ENCODE measurements around the gene ZFPM1. TPM values are rescaled to one million over a fixed set of nuclear protein-coding genes. Genes with fewer than 3 reads are reported as not detected.

ZFPM1 gene
- total and polyA plus RNA-seq, 2 experiments from 2014 or later = 0.53 to 2.2 TPM

- TF ChIP-seq, protein P1, sequence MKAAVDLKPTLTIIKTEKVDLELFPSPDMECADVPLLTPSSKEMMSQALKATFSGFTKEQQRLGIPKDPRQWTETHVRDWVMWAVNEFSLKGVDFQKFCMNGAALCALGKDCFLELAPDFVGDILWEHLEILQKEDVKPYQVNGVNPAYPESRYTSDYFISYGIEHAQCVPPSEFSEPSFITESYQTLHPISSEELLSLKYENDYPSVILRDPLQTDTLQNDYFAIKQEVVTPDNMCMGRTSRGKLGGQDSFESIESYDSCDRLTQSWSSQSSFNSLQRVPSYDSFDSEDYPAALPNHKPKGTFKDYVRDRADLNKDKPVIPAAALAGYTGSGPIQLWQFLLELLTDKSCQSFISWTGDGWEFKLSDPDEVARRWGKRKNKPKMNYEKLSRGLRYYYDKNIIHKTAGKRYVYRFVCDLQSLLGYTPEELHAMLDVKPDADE (IDR thresholded peaks at IDR 0.05) = no peak
- TF ChIP-seq EZH2phosphoT487 (IDR thresholded peaks at IDR 0.05; ENCODE audit: unreplicated experiment) = no peak
- no peak for TF ChIP-seq JUNB (IDR thresholded peaks at IDR 0.05; ENCODE audit: unreplicated experiment)
- TF ChIP-seq CREB1 (CRISPR knock-in tag; IDR thresholded peaks at IDR 0.05; ENCODE audit: low read depth) = no peak
- TF ChIP-seq EZH2 (IDR thresholded peaks at IDR 0.05; ENCODE audit: low read depth, unreplicated experiment) = no peak
- no peak for TF ChIP-seq POLR2AphosphoS5 (IDR thresholded peaks at IDR 0.05; ENCODE audit: low read depth)
- TF ChIP-seq, protein P2, sequence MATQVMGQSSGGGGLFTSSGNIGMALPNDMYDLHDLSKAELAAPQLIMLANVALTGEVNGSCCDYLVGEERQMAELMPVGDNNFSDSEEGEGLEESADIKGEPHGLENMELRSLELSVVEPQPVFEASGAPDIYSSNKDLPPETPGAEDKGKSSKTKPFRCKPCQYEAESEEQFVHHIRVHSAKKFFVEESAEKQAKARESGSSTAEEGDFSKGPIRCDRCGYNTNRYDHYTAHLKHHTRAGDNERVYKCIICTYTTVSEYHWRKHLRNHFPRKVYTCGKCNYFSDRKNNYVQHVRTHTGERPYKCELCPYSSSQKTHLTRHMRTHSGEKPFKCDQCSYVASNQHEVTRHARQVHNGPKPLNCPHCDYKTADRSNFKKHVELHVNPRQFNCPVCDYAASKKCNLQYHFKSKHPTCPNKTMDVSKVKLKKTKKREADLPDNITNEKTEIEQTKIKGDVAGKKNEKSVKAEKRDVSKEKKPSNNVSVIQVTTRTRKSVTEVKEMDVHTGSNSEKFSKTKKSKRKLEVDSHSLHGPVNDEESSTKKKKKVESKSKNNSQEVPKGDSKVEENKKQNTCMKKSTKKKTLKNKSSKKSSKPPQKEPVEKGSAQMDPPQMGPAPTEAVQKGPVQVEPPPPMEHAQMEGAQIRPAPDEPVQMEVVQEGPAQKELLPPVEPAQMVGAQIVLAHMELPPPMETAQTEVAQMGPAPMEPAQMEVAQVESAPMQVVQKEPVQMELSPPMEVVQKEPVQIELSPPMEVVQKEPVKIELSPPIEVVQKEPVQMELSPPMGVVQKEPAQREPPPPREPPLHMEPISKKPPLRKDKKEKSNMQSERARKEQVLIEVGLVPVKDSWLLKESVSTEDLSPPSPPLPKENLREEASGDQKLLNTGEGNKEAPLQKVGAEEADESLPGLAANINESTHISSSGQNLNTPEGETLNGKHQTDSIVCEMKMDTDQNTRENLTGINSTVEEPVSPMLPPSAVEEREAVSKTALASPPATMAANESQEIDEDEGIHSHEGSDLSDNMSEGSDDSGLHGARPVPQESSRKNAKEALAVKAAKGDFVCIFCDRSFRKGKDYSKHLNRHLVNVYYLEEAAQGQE (IDR thresholded peaks at IDR 0.05; ENCODE audit: unreplicated experiment) = no peak
- no peak for TF ChIP-seq ZNF114 (CRISPR knock-in tag; IDR thresholded peaks at IDR 0.05)
- Mint-ChIP-seq H3K4me1 (no peaks in the 10 kb centered on the region), H3K27me3 (ENCODE audit: insufficient read depth, low read depth, poor library complexity) (peaks cover 4% of the 10 kb centered on the region), H3K36me3 (ENCODE audit: low read depth) (no peaks in the 10 kb centered on the region), H3K4me3 (no peak overlapping the region), H3K27ac (no peak overlapping the region), H3K9me3 (no peaks in the 10 kb centered on the region)
- Histone ChIP-seq H3K27ac (ENCODE audit: low read depth) (no peak overlapping the region), H3K4me2 (no peak overlapping the region), H2AFZ (no peak overlapping the region), H3K4me3 (no peak overlapping the region), H3K36me3 (ENCODE audit: insufficient read depth) (no peaks in the 10 kb centered on the region), H3K79me2 (replicated peaks; ENCODE audit: insufficient read depth) (no peaks in the 10 kb centered on the region), H3K27me3 (ENCODE audit: insufficient read depth) (no peaks in the 10 kb centered on the region), H3F3A (replicated peaks; ENCODE audit: low read depth) (no peaks in the 10 kb centered on the region), H4K20me1 (replicated peaks; ENCODE audit: insufficient read depth) (no peaks in the 10 kb centered on the region), H3K9me2 (ENCODE audit: insufficient read depth) (no peaks in the 10 kb centered on the region), H3K4me1 (ENCODE audit: insufficient read depth) (no peaks in the 10 kb centered on the region)
- no peak for ATAC-seq
- DNase-seq (ENCODE audit: low spot score) = no peak
Observed at GRCh38 chr16:88502776-88503280, 49.7 kb downstream of the ZFPM1 start.

GRCh38 chr16:88503374-88503770 is 50.3 kb downstream of the ZFPM1 start:
- no peak for DNase-seq (ENCODE audit: low spot score)
- Histone ChIP-seq H3K27ac (ENCODE audit: low read depth) (no peak overlapping the region), H3K4me1 (ENCODE audit: insufficient read depth) (no peaks in the 10 kb centered on the region), H3K4me2 (no peak overlapping the region), H2AFZ (no peak overlapping the region), H3K4me3 (no peak overlapping the region), H3K27me3 (ENCODE audit: insufficient read depth) (no peaks in the 10 kb centered on the region), H3K9me2 (ENCODE audit: insufficient read depth) (no peaks in the 10 kb centered on the region), H3F3A (replicated peaks; ENCODE audit: low read depth) (no peaks in the 10 kb centered on the region), H3K36me3 (ENCODE audit: insufficient read depth) (no peaks in the 10 kb centered on the region), H4K20me1 (replicated peaks; ENCODE audit: insufficient read depth) (no peaks in the 10 kb centered on the region), H3K79me2 (replicated peaks; ENCODE audit: insufficient read depth) (no peaks in the 10 kb centered on the region)
- no peak overlapping the region for H3K4me3 Mint-ChIP-seq
- no peak for ATAC-seq
- no peak overlapping the region for H3K27ac Mint-ChIP-seq
- no peaks in the 10 kb centered on the region for H3K9me3 Mint-ChIP-seq
- H3K36me3 Mint-ChIP-seq (ENCODE audit: low read depth) = no peaks in the 10 kb centered on the region
- peaks cover 4% of the 10 kb centered on the region for H3K27me3 Mint-ChIP-seq (ENCODE audit: insufficient read depth, low read depth, poor library complexity)
- no peaks in the 10 kb centered on the region for H3K4me1 Mint-ChIP-seq
- TF ChIP-seq JUNB (IDR thresholded peaks at IDR 0.05; ENCODE audit: unreplicated experiment) = no peak
- TF ChIP-seq, protein P2 (IDR thresholded peaks at IDR 0.05; ENCODE audit: unreplicated experiment) = no peak

Data from GM23338 (cell line).